ENCODE measurements around the gene NUTM1. TPM values are rescaled to one million over a fixed set of nuclear protein-coding genes. Genes with fewer than 3 reads are reported as not detected.
A peak's percentile ranks its signal among the peaks of the same experiment; 100 is the strongest.

NUTM1 gene, protein sequence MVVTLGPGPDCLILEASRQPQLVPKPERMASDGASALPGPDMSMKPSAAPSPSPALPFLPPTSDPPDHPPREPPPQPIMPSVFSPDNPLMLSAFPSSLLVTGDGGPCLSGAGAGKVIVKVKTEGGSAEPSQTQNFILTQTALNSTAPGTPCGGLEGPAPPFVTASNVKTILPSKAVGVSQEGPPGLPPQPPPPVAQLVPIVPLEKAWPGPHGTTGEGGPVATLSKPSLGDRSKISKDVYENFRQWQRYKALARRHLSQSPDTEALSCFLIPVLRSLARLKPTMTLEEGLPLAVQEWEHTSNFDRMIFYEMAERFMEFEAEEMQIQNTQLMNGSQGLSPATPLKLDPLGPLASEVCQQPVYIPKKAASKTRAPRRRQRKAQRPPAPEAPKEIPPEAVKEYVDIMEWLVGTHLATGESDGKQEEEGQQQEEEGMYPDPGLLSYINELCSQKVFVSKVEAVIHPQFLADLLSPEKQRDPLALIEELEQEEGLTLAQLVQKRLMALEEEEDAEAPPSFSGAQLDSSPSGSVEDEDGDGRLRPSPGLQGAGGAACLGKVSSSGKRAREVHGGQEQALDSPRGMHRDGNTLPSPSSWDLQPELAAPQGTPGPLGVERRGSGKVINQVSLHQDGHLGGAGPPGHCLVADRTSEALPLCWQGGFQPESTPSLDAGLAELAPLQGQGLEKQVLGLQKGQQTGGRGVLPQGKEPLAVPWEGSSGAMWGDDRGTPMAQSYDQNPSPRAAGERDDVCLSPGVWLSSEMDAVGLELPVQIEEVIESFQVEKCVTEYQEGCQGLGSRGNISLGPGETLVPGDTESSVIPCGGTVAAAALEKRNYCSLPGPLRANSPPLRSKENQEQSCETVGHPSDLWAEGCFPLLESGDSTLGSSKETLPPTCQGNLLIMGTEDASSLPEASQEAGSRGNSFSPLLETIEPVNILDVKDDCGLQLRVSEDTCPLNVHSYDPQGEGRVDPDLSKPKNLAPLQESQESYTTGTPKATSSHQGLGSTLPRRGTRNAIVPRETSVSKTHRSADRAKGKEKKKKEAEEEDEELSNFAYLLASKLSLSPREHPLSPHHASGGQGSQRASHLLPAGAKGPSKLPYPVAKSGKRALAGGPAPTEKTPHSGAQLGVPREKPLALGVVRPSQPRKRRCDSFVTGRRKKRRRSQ
- total RNA-seq: not detected

- no peaks in the 10 kb centered on the region for H3K36me3 ChIP-seq
- intact Hi-C loops (cut with DNase I): loop anchor here (2.0 to 10.0 kb wide), 2 partner anchors 24 to 118 kb away; partner anchors contain the start of genes EMC4 and LPCAT4
- no peaks in the 10 kb centered on the region for H3K27me3 ChIP-seq
- DNase-seq: peak; percentile 97
- H3K27ac ChIP-seq: peak within 1 kb of the TSS; percentile 90
- no peaks in the 10 kb centered on the region for H3K4me1 ChIP-seq
- no peaks in the 10 kb centered on the region for H3K9me3 ChIP-seq
- TF ChIP-seq CTCF (IDR thresholded peaks at IDR 0.05): peak; percentile 92
- peak within 1 kb of the TSS; percentile 65 for H3K4me3 ChIP-seq
- H3K9ac ChIP-seq (ENCODE audit: low read depth in 2 of 2, low read length in 2 of 2): peak within 1 kb of the TSS; percentile 48 to 83
These were observed at the start of gene NUTM1, which contains the start of gene NOP10 for GRCh38 chr15:34342737-34343575. TSS of gene NUTM1 (plus strand) at chr15:34343315. CDS start at chr15:34343697, 382 bp downstream. TSS of gene NOP10 (minus strand) at chr15:34343136. CDS start at chr15:34343073, 63 bp downstream.

- no peak for TF ChIP-seq CTCF (IDR thresholded peaks at IDR 0.05)
- no peaks in the 10 kb centered on the region for H3K27me3 ChIP-seq
- no peak overlapping the region for H3K9ac ChIP-seq (ENCODE audit: low read depth in 2 of 2, low read length in 2 of 2)
- H3K9me3 ChIP-seq: no peaks in the 10 kb centered on the region
- DNase-seq: no peak
- H3K36me3 ChIP-seq: no peaks in the 10 kb centered on the region
- no peaks in the 10 kb centered on the region for H3K4me1 ChIP-seq
- intact Hi-C loops (cut with DNase I): no loop called here
- no peak overlapping the region for H3K27ac ChIP-seq
- H3K4me3 ChIP-seq: no peak overlapping the region
These were observed 46.1 kb upstream of the NUTM1 start for GRCh38 chr15:34297059-34297458.

GRCh38 chr15:34301058-34301457, 42.1 kb upstream of the NUTM1 start:
- H3K9ac ChIP-seq (ENCODE audit: low read depth in 2 of 2, low read length in 2 of 2): no peak overlapping the region
- DNase-seq: no peak
- intact Hi-C loops (cut with DNase I): no loop called here
- H3K27me3 ChIP-seq: no peaks in the 10 kb centered on the region
- no peak for TF ChIP-seq CTCF (IDR thresholded peaks at IDR 0.05)
- H3K36me3 ChIP-seq: no peaks in the 10 kb centered on the region
- H3K27ac ChIP-seq: no peak overlapping the region
- no peaks in the 10 kb centered on the region for H3K9me3 ChIP-seq
- H3K4me1 ChIP-seq: no peaks in the 10 kb centered on the region
- H3K4me3 ChIP-seq: no peak overlapping the region

DNA sequence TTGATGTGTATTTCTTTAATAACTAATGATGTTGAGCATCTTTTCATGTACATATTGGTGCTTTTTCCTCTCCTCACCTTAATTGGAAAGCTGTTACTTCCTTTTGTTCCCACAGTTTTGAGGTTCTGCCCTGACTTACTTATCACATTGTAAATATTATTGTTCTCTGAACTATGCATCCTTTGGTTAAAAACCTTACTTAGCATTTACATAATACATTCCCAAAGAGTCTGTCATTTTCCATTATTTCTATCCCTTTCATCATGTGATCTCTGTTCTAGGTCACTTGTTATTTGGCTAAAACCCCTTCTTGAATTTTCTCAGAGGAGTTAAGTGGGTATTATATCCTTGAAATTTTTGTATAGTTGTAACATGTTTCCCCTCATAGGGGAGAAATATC, 38.5 kb upstream of the NUTM1 start:
- Histone ChIP-seq H3K27ac (no peak overlapping the region), H3K36me3 (no peaks in the 10 kb centered on the region), H3K27me3 (no peaks in the 10 kb centered on the region), H3K9me3 (no peaks in the 10 kb centered on the region), H3K4me1 (no peaks in the 10 kb centered on the region), H3K9ac (ENCODE audit: low read depth in 2 of 2, low read length in 2 of 2) (no peak overlapping the region), H3K4me3 (no peak overlapping the region)
- DNase-seq: no peak
- intact Hi-C loops (cut with DNase I): no loop called here
- no peak for TF ChIP-seq CTCF (IDR thresholded peaks at IDR 0.05)

Data from colonic mucosa (tissue), 4 donors.